Uterus (tissue), 2 donors: ENCODE measurements around the gene WSCD2.

Experiments used
- POLR2A ChIP-seq, 2 donors: fragments of 450-650 bp; IDR thresholded peaks; one replicate each; pipeline ENCODE4 v1.6.1; 2016; ENCODE audit warnings: antibody characterized with exemption in 2 of 2, mild to moderate bottlenecking in 1 of 2, moderate library complexity in 1 of 2
- TF ChIP-seq, protein P1 (sequence below), 4 experiments: fragments of 200-600 bp in 2 of 4; fragments of 450-650 bp in 2 of 4; sonication (generic) in 2 of 4; IDR thresholded peaks; one replicate each; pipeline ENCODE4 v1.5.1; 2016 to 2019; ENCODE audit warnings: antibody characterized with exemption in 4 of 4, mild to moderate bottlenecking in 2 of 4, moderate library complexity in 1 of 4

DNA sequence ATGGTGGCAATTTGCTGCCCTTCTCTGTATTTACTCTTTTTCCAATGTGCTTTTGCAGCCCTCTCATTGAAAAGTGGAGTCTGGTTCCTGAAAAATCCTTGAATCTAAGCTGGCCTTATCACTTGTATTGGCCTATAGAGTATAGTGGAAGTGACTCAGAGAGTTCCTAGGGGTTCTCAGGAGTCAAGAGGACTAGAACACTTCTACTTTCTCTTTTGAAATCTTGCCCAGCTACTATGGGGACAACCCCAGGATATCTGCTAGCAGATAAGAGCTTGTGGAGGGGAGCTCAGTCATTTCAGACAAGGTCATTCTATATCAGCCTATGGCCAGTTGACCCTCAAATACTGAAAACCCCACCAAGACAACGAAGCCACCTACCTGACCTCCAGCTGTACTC lies 26.7 kb upstream of the WSCD2 start:
- no peak for TF ChIP-seq POLR2A (IDR thresholded peaks at IDR 0.05)
- TF ChIP-seq, protein P1, sequence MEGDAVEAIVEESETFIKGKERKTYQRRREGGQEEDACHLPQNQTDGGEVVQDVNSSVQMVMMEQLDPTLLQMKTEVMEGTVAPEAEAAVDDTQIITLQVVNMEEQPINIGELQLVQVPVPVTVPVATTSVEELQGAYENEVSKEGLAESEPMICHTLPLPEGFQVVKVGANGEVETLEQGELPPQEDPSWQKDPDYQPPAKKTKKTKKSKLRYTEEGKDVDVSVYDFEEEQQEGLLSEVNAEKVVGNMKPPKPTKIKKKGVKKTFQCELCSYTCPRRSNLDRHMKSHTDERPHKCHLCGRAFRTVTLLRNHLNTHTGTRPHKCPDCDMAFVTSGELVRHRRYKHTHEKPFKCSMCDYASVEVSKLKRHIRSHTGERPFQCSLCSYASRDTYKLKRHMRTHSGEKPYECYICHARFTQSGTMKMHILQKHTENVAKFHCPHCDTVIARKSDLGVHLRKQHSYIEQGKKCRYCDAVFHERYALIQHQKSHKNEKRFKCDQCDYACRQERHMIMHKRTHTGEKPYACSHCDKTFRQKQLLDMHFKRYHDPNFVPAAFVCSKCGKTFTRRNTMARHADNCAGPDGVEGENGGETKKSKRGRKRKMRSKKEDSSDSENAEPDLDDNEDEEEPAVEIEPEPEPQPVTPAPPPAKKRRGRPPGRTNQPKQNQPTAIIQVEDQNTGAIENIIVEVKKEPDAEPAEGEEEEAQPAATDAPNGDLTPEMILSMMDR (IDR thresholded peaks at IDR 0.05), result no peak
